Skeletal muscle satellite cell (primary cell): ENCODE measurements around the gene SNX18.

Experiments used
- H3K27me3 ChIP-seq: 2 replicates; pipeline ENCODE4 v1.7.0; 2013; ENCODE audit warnings: low read length; ENCODE audit not compliant: control insufficient read depth, insufficient read depth
- H3K36me3 ChIP-seq: 2 replicates; pipeline ENCODE4 v1.7.0; 2013; ENCODE audit warnings: mild to moderate bottlenecking, control low read depth, low read length; ENCODE audit not compliant: insufficient read depth
- H3K4me1 ChIP-seq: 2 replicates; pipeline ENCODE4 v1.7.0; 2013; ENCODE audit warnings: low read length; ENCODE audit not compliant: control insufficient read depth, insufficient read depth
- H3K4me2 ChIP-seq: 2 replicates; pipeline ENCODE4 v1.7.0; 2013; ENCODE audit warnings: mild to moderate bottlenecking, low read length
- H3K4me3 ChIP-seq: 2 replicates; pipeline ENCODE4 v1.7.0; 2013; ENCODE audit warnings: low read length
- H3K9ac ChIP-seq: 2 replicates; pipeline ENCODE4 v1.7.0; 2013; ENCODE audit warnings: mild to moderate bottlenecking, low read depth, low read length, moderate library complexity
- H3K9me3 ChIP-seq: replicated peaks from 2 replicates; pipeline ENCODE4 v1.7.0; 2013; ENCODE audit warnings: mild to moderate bottlenecking, control low read depth, low read length

SNX18 gene

DNA sequence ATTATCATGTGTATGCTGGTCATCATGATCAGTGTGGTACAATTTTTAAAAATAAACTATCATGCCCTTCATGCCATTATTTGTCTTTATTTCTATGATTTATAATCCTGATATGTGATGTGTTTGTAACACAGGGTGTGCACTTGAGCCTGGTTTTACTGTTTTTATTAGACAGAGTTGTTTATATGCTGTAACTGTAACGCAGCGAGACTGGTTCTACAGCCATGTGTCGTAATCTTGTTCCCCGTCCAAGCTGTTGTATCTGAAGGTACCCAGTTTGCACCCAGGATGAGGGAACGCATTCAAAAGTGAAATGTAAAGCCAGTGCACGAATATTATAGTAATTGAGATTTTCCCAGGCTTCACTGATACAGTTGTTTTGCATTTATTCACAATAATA is 28.2 kb downstream of the SNX18 start:
- no peak overlapping the region for H3K9ac ChIP-seq
- H3K27me3 ChIP-seq: no peaks in the 10 kb centered on the region
- no peak overlapping the region for H3K4me3 ChIP-seq
- H3K9me3 ChIP-seq: no peaks in the 10 kb centered on the region
- no peak overlapping the region for H3K4me2 ChIP-seq
- H3K36me3 ChIP-seq: no peaks in the 10 kb centered on the region
- H3K4me1 ChIP-seq: no peaks in the 10 kb centered on the region

DNA sequence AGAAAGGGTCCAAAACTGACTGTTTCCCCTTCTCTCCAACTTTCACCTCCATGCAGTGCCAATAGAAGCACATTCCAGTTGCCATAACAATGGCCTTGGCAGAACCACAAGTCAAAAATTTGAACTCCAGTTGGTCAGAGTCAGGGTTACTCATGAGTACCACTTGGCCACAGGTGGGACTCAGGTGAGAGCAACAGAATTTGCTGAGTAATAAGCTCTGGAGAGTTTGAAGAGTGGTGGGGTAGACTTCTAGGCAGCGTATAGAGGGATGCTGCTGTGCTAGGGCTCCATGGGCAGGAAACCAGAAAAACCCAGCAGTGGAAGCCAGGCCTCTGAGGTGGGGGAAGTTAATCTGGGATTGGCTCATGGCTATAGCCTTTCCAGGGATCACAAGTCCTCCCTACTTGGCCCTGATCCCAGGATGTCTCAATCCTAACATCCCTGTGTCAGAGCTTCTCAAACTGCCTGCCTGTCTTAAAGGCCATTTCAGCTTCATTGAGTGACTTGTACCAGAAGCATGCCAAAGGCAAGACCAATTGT is 30.2 kb downstream of the SNX18 start:
- Histone ChIP-seq H3K27me3 (no peaks in the 10 kb centered on the region), H3K9ac (no peak overlapping the region), H3K36me3 (no peaks in the 10 kb centered on the region), H3K4me1 (no peaks in the 10 kb centered on the region), H3K9me3 (no peaks in the 10 kb centered on the region), H3K4me3 (no peak overlapping the region), H3K4me2 (no peak overlapping the region)

DNA sequence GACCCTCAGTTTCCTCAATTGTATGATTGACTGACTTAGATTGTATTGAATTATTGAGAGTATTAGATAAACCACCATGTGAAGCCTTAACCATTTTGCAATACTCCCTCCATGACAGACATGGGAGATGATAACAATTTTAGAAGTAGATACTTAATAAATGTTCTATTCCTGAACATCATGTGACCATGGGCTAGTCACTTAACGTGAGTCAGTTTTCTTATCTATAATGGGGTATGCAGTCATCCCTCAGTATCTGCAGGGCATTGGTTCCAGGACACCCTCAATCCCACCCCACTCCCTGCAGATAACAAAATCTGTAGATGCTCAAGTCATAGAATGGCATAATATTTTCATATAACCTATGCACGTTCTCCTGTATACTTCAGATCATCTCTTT is 31.0 kb downstream of the SNX18 start:
- no peaks in the 10 kb centered on the region for H3K9me3 ChIP-seq
- H3K4me1 ChIP-seq: no peaks in the 10 kb centered on the region
- no peak overlapping the region for H3K9ac ChIP-seq
- no peaks in the 10 kb centered on the region for H3K36me3 ChIP-seq
- H3K4me2 ChIP-seq: no peak overlapping the region
- H3K27me3 ChIP-seq: no peaks in the 10 kb centered on the region
- H3K4me3 ChIP-seq: no peak overlapping the region

DNA sequence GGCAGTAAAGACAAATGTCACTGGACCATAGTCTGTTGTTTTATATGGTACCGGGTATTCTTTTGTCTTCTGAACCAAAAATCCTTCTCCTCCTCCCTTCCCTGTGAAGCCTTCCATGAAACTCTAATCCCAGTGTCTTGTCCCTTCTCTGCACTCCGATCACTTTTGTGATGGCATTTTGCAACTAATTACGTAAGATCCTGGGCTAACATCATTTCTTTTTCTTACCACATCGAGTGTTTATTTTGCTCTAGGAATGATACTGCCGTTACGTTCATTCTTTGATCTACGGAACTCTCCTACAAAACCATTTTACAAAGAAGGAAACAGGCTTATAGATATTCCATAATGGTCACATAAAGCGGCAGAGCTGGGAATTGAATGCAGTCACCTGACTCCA is 33.7 kb downstream of the SNX18 start:
- H3K36me3 ChIP-seq: no peaks in the 10 kb centered on the region
- no peaks in the 10 kb centered on the region for H3K27me3 ChIP-seq
- H3K9me3 ChIP-seq: no peaks in the 10 kb centered on the region
- H3K4me1 ChIP-seq: no peaks in the 10 kb centered on the region
- H3K9ac ChIP-seq: no peak overlapping the region
- H3K4me3 ChIP-seq: no peak overlapping the region
- H3K4me2 ChIP-seq: no peak overlapping the region

DNA sequence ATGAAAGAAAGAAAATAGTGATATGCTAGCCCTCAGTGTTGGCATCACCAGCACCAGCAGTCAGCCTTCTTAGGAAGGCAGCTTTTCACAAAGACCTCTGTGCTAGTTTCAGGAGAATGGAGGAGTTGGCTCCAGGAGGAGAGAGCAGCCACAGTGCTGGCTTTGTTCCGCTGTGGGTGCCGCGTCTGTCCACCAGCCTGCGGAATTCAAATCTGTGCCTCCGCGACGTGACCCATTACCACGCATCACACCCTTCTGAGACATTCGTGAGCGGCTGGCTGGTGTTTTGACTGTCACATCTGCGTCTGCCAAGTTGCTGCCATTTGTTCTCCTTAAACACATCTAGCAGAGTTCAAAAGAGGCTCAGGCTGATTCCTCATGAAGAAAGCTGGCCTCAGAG is 34.4 kb downstream of the SNX18 start:
- Histone ChIP-seq H3K4me3 (no peak overlapping the region), H3K27me3 (no peaks in the 10 kb centered on the region), H3K9ac (no peak overlapping the region), H3K36me3 (no peaks in the 10 kb centered on the region), H3K4me1 (no peaks in the 10 kb centered on the region), H3K9me3 (no peaks in the 10 kb centered on the region), H3K4me2 (no peak overlapping the region)

DNA sequence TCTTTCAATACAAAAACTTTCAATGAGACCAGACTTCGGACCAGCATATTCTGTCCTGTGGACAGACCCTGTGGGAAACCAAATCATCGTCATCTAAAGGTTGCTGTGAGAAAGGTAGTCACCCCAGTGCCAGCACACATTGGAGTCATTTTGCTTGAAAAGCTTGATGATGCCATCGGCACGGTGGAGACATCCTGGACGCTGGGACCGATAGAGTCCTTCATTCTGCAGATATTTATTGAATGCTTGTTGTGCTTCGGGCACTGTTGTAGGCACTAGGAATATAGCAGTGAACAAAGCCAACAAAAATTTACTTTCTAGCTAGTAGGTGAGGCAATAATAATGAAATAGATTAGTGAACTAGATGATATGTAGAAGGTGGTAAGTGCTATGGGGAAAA is 34.9 kb downstream of the SNX18 start:
- H3K27me3 ChIP-seq: no peaks in the 10 kb centered on the region
- H3K4me2 ChIP-seq: no peak overlapping the region
- H3K36me3 ChIP-seq: no peaks in the 10 kb centered on the region
- no peaks in the 10 kb centered on the region for H3K4me1 ChIP-seq
- no peaks in the 10 kb centered on the region for H3K9me3 ChIP-seq
- H3K9ac ChIP-seq: no peak overlapping the region
- H3K4me3 ChIP-seq: no peak overlapping the region

DNA sequence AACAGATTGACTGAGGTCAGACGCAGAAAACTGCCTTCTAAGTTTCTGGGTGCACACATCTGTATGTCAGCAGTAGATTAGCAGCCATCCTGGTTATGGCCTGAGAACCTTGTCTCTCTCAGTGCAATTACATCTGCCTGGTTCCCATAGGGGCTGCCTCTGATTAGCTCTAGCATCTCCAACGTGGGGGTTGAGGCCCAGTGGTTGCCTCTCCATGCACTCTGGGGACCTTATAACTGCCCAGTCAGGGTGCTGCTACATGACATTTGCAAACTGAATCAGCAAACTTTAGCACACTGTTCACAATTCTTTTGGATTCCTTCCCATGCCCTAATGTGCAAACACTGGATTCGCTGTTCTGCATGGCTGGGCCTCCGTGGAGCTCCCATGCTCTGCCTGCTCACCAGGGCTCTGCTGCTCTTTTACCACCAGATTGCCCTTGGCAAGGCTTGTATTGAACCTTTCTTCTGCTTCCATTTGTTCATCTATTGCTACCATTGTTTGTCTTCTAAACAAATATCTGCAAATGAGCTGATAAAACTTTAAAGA is 36.2 kb downstream of the SNX18 start:
- Histone ChIP-seq H3K36me3 (no peaks in the 10 kb centered on the region), H3K4me2 (no peak overlapping the region), H3K27me3 (no peaks in the 10 kb centered on the region), H3K4me3 (no peak overlapping the region), H3K9ac (no peak overlapping the region), H3K9me3 (no peaks in the 10 kb centered on the region), H3K4me1 (no peaks in the 10 kb centered on the region)

DNA sequence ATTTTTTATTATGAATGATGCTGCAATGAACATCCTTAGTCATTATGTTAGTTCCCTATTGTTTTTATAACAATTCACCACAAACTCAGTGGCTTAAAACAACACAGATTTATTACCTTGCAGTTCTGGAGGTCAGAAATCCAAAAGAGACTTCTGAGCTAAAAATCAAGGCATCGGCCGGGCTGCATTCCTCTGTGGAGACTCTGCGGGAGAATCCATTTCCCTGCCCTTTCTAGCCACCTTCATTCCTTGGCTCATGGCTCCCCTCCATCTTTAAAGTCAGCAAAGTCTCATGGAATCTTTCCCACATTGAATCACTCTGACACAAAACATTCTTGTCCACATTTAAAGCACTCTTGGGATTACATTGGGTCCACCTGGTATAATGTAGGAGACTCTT is 38.6 kb downstream of the SNX18 start:
- Histone ChIP-seq H3K9ac (no peak overlapping the region), H3K36me3 (no peaks in the 10 kb centered on the region), H3K27me3 (no peaks in the 10 kb centered on the region)

DNA sequence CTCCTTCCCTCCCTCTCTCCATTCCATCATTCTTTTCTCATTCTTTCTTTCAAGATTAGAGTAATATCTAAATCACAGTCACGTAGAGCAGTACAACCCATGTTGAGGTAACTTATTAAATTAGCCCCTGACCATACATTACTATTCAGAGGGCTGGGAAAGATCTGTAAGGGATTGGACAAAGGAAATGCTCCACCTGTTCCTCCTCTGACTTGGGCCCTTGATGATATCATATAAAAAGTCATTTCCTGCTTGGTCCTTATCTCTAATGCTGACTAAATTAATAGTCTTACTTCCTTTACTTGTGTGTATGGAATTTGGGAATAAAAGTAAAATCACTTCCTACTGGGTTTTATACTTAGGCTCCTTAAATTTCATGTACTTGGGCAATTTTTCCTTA is 40.8 kb downstream of the SNX18 start:
- no peaks in the 10 kb centered on the region for H3K27me3 ChIP-seq

More for the DNA sequence above, 38.6 kb downstream of the SNX18 start:
- no peaks in the 10 kb centered on the region for H3K9me3 ChIP-seq
- no peak overlapping the region for H3K4me2 ChIP-seq
- H3K4me3 ChIP-seq: no peak overlapping the region
- H3K4me1 ChIP-seq: no peaks in the 10 kb centered on the region

DNA sequence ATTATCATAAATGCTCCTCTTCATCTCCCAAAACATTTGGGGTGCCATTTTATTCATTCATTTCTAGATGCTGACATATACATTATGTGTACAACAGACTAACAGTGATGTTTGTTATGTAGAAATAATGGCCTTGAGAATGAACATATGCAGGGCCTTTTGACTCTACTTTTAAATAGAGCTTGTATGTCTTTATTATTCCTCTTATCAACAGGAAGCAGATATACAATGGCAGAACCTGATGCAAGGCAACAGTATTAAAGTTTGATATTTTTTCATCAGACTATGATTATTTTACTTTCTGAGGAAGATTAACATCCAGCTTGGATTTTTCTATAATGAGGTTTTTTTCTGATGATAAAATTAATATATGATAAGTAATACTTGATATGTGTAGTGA is 44.1 kb downstream of the SNX18 start:
- no peaks in the 10 kb centered on the region for H3K9me3 ChIP-seq
- H3K36me3 ChIP-seq: no peaks in the 10 kb centered on the region
- H3K9ac ChIP-seq: no peak overlapping the region
- no peaks in the 10 kb centered on the region for H3K4me1 ChIP-seq
- H3K4me3 ChIP-seq: no peak overlapping the region
- no peak overlapping the region for H3K4me2 ChIP-seq
- H3K27me3 ChIP-seq: no peaks in the 10 kb centered on the region

More for the DNA sequence above, 40.8 kb downstream of the SNX18 start:
- H3K4me3 ChIP-seq: no peak overlapping the region
- H3K4me2 ChIP-seq: no peak overlapping the region
- H3K9ac ChIP-seq: no peak overlapping the region
- H3K36me3 ChIP-seq: no peaks in the 10 kb centered on the region
- H3K4me1 ChIP-seq: no peaks in the 10 kb centered on the region
- H3K9me3 ChIP-seq: no peaks in the 10 kb centered on the region

DNA sequence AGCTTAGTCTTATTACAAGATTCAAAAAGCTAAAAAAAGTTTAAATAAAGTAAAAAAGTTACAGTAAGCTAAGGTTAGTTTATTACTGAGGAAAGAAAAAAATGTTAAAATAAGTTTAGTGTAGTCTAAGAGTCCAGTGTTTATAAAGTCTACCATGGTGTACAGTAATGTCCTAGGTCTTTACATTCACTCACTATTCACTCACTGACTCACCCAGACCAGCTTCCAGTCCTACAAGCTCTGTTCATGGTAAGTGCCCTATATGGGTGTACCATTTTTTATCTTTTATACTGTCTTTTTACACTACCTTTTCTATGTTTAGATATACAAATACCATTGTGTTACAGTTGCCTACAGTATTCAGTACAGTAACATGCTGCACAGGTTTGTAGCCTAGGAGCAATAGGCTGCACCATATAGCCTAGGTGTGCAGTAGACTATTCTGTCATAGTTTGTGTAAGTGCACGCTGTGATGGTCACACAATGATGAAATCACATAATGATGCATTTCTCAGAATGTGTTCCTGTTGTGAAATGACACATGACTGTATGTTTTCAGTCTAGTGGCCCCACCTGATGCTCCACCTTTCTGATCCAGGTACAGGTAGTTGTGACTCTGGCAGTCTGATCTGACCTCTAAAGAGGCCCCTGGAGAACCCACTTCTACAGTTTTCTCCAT is 45.7 kb downstream of the SNX18 start:
- Histone ChIP-seq H3K4me3 (no peak overlapping the region), H3K9me3 (no peaks in the 10 kb centered on the region), H3K27me3 (no peaks in the 10 kb centered on the region), H3K4me2 (no peak overlapping the region), H3K9ac (no peak overlapping the region), H3K36me3 (no peaks in the 10 kb centered on the region), H3K4me1 (no peaks in the 10 kb centered on the region)

DNA sequence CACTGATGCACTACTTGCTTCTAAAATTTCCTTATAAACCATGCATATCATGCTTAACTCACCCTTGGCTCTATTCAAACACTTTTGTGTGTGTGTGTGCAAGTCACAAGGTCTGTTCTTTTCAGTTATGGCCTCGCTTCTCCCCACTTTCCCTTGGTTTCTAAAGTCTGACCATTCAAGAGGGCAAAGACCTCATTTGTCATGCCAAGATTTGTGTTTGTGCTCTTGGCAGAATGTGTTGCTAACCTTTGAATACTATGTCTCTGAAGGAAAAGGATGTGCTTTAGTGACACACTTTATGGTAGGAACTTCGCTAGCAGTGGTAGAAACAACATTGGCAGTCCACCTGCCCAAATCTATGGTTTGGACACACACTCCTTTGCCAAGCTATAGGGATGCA is 50.4 kb downstream of the SNX18 start:
- no peak overlapping the region for H3K9ac ChIP-seq
- no peak overlapping the region for H3K4me2 ChIP-seq
- no peaks in the 10 kb centered on the region for H3K9me3 ChIP-seq
- H3K36me3 ChIP-seq: no peaks in the 10 kb centered on the region
- H3K4me1 ChIP-seq: peaks cover 4% of the 10 kb centered on the region
- H3K4me3 ChIP-seq: no peak overlapping the region
- peaks cover 7% of the 10 kb centered on the region for H3K27me3 ChIP-seq
